ENCODE measurements around the gene MAT2B.
A peak's percentile ranks its signal among the peaks of the same experiment; 100 is the strongest.

Gene MAT2B

GRCh38 chr5:163478982-163479271 is 26.5 kb upstream of the MAT2B start:
- no peak for FAIRE-seq
- no peak for TF ChIP-seq POLR2A (IDR thresholded peaks at IDR 0.05; ENCODE audit: low read depth, low read length)
- DNase-seq (ENCODE audit: insufficient read length, low spot score), result no peak

GRCh38 chr5:163489055-163489744 is 16.2 kb upstream of the MAT2B start:
- no peak for DNase-seq (ENCODE audit: insufficient read length, low spot score)
- no peak for FAIRE-seq
- no peak for TF ChIP-seq POLR2A (IDR thresholded peaks at IDR 0.05; ENCODE audit: low read depth, low read length)

- DNase-seq (ENCODE audit: insufficient read length, low spot score), result no peak
- no peak for TF ChIP-seq POLR2A (IDR thresholded peaks at IDR 0.05; ENCODE audit: low read depth, low read length)
- no peak for FAIRE-seq
Measured at GRCh38 chr5:163489745-163490075, 15.7 kb upstream of the MAT2B start.

GRCh38 chr5:163496286-163496685 is 9.1 kb upstream of the MAT2B start:
- no peak for TF ChIP-seq POLR2A (IDR thresholded peaks at IDR 0.05; ENCODE audit: low read depth, low read length)
- DNase-seq (ENCODE audit: insufficient read length, low spot score) (no peak), FAIRE-seq (peak; percentile 84)

GRCh38 chr5:163497315-163497714 is 8.1 kb upstream of the MAT2B start:
- TF ChIP-seq POLR2A (IDR thresholded peaks at IDR 0.05; ENCODE audit: low read depth, low read length), result no peak
- FAIRE-seq (no peak), DNase-seq (ENCODE audit: insufficient read length, low spot score) (no peak)

GRCh38 chr5:163498886-163499285 is 6.5 kb upstream of the MAT2B start:
- TF ChIP-seq POLR2A (IDR thresholded peaks at IDR 0.05; ENCODE audit: low read depth, low read length), result no peak
- FAIRE-seq, result peak; percentile 71
- DNase-seq (ENCODE audit: insufficient read length, low spot score), result no peak

- no peak for TF ChIP-seq POLR2A (IDR thresholded peaks at IDR 0.05; ENCODE audit: low read depth, low read length)
- FAIRE-seq (no peak), DNase-seq (ENCODE audit: insufficient read length, low spot score) (no peak)
Measured at GRCh38 chr5:163502521-163502920, 2.9 kb upstream of the MAT2B start.

GRCh38 chr5:163503106-163504078 is 2.0 kb upstream of the MAT2B start:
- DNase-seq (ENCODE audit: insufficient read length, low spot score) (no peak), FAIRE-seq (peak; percentile 93)
- no peak for TF ChIP-seq POLR2A (IDR thresholded peaks at IDR 0.05; ENCODE audit: low read depth, low read length)

GRCh38 chr5:163504079-163504931 is 1.1 kb upstream of the MAT2B start:
- FAIRE-seq (peak; percentile 75), DNase-seq (ENCODE audit: insufficient read length, low spot score) (no peak)
- TF ChIP-seq POLR2A (IDR thresholded peaks at IDR 0.05; ENCODE audit: low read depth, low read length), result no peak

GRCh38 chr5:163505049-163505367 is 411 bp upstream of the MAT2B start:
- FAIRE-seq, result no peak
- DNase-seq (ENCODE audit: insufficient read length, low spot score), result no peak
- TF ChIP-seq POLR2A (IDR thresholded peaks at IDR 0.05; ENCODE audit: low read depth, low read length), result no peak

- no peak for DNase-seq (ENCODE audit: insufficient read length, low spot score)
- no peak for FAIRE-seq
- no peak for TF ChIP-seq POLR2A (IDR thresholded peaks at IDR 0.05; ENCODE audit: low read depth, low read length)
Measured at GRCh38 chr5:163506095-163506457, 657 bp downstream of the MAT2B start.

- no peak for TF ChIP-seq POLR2A (IDR thresholded peaks at IDR 0.05; ENCODE audit: low read depth, low read length)
- DNase-seq (ENCODE audit: insufficient read length, low spot score) (no peak), FAIRE-seq (peak; percentile 66)
Measured at GRCh38 chr5:163506726-163507125, 1.3 kb downstream of the MAT2B start.

- DNase-seq (ENCODE audit: insufficient read length, low spot score), result no peak
- no peak for FAIRE-seq
- TF ChIP-seq POLR2A (IDR thresholded peaks at IDR 0.05; ENCODE audit: low read depth, low read length), result no peak
Measured at GRCh38 chr5:163508753-163509152, 3.3 kb downstream of the MAT2B start.

GRCh38 chr5:163509291-163509951 is 4.0 kb downstream of the MAT2B start:
- TF ChIP-seq POLR2A (IDR thresholded peaks at IDR 0.05; ENCODE audit: low read depth, low read length), result no peak
- DNase-seq (ENCODE audit: insufficient read length, low spot score) (no peak), FAIRE-seq (no peak)
